GM12864 (cell line): Measurements from ENCODE around the gene CBFA2T2.

ENCODE experiments used
- DNase-seq: peaks from one replicate; pipeline ENCODE4 v3.0.0-alpha.2; 2011; ENCODE audit warnings: low read depth
- H3K4me3 ChIP-seq: 2 replicates; pipeline ENCODE4 v1.5.1; 2011; ENCODE audit warnings: mild to moderate bottlenecking, low read depth, low read length, control low read depth
- TF ChIP-seq, protein P1 (sequence below): IDR thresholded peaks from 2 replicates; pipeline ENCODE4 v1.5.1; 2011; ENCODE audit warnings: low read depth, mild to moderate bottlenecking, moderate library complexity, low read length, control low read depth, inconsistent platforms; ENCODE audit errors: missing control alignments

The CBFA2T2 gene

DNA sequence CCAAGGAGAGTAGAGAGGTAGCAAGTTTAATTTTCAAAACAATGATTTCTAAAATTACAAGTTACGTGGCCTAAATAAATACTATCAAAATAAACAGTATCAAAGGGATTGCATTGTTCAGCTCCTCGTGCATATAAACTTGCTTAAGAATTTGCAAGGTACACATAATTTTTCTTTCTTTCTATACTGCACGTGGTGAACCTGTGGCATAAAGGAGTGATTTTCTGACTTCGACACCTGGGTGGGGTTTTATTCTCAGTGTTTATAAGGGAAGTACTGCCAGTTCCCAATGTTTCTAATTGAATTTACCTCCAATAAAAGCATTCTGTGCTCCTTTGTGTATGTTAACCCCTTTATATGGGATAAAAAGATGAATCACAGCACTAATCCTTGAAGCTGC lies 122.1 kb downstream of the CBFA2T2 start:
- DNase-seq: no peak
- no peak overlapping the region for H3K4me3 ChIP-seq
- TF ChIP-seq, protein P1, sequence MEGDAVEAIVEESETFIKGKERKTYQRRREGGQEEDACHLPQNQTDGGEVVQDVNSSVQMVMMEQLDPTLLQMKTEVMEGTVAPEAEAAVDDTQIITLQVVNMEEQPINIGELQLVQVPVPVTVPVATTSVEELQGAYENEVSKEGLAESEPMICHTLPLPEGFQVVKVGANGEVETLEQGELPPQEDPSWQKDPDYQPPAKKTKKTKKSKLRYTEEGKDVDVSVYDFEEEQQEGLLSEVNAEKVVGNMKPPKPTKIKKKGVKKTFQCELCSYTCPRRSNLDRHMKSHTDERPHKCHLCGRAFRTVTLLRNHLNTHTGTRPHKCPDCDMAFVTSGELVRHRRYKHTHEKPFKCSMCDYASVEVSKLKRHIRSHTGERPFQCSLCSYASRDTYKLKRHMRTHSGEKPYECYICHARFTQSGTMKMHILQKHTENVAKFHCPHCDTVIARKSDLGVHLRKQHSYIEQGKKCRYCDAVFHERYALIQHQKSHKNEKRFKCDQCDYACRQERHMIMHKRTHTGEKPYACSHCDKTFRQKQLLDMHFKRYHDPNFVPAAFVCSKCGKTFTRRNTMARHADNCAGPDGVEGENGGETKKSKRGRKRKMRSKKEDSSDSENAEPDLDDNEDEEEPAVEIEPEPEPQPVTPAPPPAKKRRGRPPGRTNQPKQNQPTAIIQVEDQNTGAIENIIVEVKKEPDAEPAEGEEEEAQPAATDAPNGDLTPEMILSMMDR: no peak

DNA sequence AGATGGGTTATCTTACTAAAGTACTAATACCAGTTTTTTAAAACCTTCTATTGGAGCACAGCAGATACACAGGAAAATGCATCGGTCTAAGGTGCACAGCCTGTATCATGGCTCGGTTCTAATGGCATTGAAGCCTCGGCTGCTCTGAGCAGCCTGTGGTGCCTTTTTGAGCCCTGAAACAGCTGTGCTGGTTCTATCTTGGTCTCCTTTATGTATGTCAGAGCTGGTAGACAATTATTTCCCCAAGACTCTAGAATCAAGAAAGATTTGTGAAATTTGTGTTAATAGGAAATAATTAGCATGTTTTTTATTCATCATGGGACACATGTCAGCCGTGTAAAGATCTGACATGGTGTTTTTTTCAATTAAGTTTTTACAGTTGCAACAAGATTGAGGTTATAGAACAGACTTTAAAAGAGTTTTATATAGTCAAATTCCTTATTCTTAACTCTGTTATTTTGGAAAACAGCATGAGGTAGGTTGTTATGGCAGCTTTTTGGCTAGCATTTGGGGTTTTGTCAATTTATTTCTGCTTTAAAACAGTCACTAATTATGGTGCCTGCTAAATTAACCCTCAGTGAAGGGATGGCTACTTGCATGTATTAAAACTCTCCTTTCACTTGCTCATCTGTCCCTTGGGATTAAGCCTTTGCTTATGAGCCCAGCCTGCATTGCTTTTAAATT lies 132.0 kb downstream of the CBFA2T2 start:
- DNase-seq: no peak
- H3K4me3 ChIP-seq: no peak overlapping the region
- TF ChIP-seq, protein P1: no peak

DNA sequence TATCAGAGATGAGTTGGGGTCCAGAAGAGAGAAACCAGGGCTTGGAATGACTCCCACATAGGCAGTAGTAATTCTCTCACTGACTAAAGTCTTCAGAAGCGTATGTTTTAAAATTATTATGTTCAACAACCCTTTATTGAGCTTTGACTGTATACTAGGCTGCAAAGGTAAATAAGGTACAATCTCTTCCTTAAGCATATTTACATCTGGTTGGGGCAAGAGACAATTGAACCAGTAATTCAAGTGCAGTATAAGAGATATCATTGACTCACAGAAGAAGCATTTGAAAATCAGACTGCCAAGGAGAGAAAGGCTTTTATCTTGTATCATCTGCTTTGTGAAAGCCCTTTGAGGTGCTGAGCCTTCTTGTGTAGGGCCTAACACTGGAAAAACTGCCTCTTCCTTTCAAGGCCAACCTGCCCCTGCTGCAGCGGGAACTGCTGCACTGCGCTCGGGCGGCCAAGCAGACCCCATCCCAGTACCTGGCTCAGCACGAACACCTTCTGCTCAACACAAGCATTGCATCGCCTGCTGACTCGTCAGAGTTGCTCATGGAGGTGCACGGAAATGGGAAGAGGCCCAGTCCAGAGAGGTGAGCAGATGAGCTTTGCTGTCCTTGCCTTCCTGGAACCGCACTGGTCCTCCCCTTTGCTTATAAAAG lies 132.9 kb downstream of the CBFA2T2 start:
- TF ChIP-seq, protein P1: no peak
- no peak for DNase-seq
- no peak overlapping the region for H3K4me3 ChIP-seq

DNA sequence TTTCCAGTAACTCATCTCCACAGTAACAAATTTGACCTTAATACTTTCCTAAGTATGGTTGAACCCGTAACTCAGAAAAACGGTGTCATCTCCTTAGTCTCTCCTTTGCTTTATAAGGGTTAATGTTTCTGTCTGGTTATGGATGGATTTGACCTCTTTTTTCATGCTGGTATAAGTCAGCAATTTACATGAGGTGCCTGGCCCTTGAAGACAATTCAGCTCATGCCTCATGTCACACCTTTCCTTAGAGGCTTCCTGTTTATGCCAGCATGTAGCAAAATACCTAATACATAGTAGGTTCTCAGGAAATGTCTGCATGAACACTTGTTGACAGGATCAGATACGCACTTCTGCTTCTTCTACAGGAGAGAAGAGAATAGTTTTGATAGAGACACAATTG lies 134.5 kb downstream of the CBFA2T2 start:
- TF ChIP-seq, protein P1: no peak
- no peak overlapping the region for H3K4me3 ChIP-seq
- DNase-seq: no peak

DNA sequence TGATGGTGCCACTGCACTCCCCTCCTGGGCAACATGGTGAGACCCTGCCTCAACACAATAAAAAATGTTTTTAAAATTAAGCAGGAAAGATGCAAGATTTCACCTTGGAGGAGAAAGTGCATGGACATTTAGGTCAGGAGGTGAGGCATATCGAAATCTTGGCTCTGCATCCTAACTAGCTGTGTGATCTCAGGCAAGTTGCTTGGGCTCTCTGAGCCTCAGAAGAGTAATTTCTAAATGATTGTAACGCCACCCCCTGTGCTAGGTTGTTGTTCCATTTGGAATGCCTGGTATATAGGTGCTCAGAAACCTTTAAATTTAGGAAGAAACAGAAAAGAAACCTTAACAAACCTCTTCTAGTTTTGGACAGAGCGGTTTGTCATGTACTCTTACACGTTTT lies 136.3 kb downstream of the CBFA2T2 start:
- no peak for DNase-seq
- H3K4me3 ChIP-seq: no peak overlapping the region
- TF ChIP-seq, protein P1: no peak

DNA sequence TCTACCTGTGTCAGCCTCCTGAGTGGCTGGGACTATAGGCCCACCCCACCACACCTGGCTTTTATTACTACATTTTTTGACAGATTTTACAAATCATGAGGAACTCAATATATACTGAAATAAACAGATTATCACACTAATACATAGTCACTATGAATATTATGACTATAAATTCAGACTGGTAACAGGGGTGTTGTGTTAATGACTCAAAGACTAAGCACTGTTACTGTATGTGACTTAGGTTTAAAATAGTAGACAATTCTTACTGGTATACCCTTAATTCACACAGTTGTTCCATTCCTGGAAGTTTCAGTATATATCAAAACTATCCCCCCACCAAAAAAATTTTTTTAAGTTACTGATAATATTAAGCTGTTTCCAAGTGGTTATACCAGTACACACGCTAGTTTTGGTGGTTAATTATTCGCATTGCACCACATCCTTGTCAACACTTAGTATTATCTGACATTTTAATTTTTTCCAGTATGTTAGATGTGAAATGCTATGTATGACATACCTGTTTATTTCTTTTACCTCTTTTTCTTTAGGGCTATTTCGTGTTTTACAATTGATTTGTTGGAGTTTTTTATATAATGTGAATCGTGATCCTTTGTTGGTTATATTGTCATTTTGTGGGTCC lies 137.8 kb downstream of the CBFA2T2 start:
- TF ChIP-seq, protein P1: no peak
- no peak overlapping the region for H3K4me3 ChIP-seq
- DNase-seq: no peak
